Gastrocnemius medialis (tissue), 4 donors: ENCODE results near the gene STK38L. TPM values are rescaled to one million over a fixed set of nuclear protein-coding genes. Genes with fewer than 3 reads are reported as not detected.
A peak's percentile ranks its signal among the peaks of the same experiment; 100 is the strongest.
"Not testable (repeated sequence)": the region's sequence is repeated elsewhere in the genome, so short reads cannot be mapped to it uniquely, and the experiment has no call there.

Experiments
- ATAC-seq, 2 donors: fragments of 150-250 bp; one replicate each; pipeline ENCODE4 v1.9.1; 2016
- DNase-seq, 2 donors: peaks; one replicate each; pipeline ENCODE4 v3.0.0-alpha.2; 2019
- H3K27ac ChIP-seq, 4 donors: fragments of 200-600 bp; sonication (generic); 1 replicate in 1 of 4; 2 replicates in 3 of 4; pipeline ENCODE4 v1.5.1; 2016 to 2018; ENCODE audit warnings: mild to moderate bottlenecking in 2 of 4, moderate library complexity in 1 of 4
- H3K27me3 ChIP-seq, 3 donors: fragments of 200-600 bp; sonication (generic) in 2 of 3; 1 replicate in 1 of 3; 2 replicates in 2 of 3; pipeline versions ENCODE4 v1.5.1 to v1.6.0; 2016 to 2019; ENCODE audit warnings: mild to moderate bottlenecking in 1 of 3, moderate library complexity in 1 of 3
- H3K36me3 ChIP-seq, 2 donors: fragments of 200-600 bp; sonication (generic) in 1 of 2; one replicate each; pipeline ENCODE4 v1.5.1; 2017 to 2018
- H3K4me1 ChIP-seq, 2 donors: fragments of 200-600 bp; sonication (generic) in 1 of 2; one replicate each; pipeline ENCODE4 v1.5.1; 2016 to 2017; ENCODE audit warnings: mild to moderate bottlenecking in 2 of 2
- H3K4me3 ChIP-seq, 4 donors: fragments of 200-600 bp; sonication (generic) in 3 of 4; 1 replicate in 1 of 4; 2 replicates in 3 of 4; pipeline ENCODE4 v1.5.1; 2016 to 2019; ENCODE audit warnings: mild to moderate bottlenecking in 2 of 4
- H3K9me3 ChIP-seq, 3 donors: fragments of 200-600 bp; sonication (generic) in 2 of 3; 1 replicate in 1 of 3; 2 replicates in 2 of 3; pipeline ENCODE4 v1.5.1; 2016 to 2019
- POLR2A ChIP-seq, 2 donors: fragments of 450-650 bp; IDR thresholded peaks; one replicate each; pipeline ENCODE4 v1.6.1; 2017; ENCODE audit warnings: antibody characterized with exemption in 2 of 2, mild to moderate bottlenecking in 2 of 2, moderate library complexity in 2 of 2
- in situ Hi-C, 4 donors: fragments of 200-750 bp; cut with MboI; loops; one replicate each; pipeline versions ENCODE4 v1.15.0 to v1.8.0; 2017; ENCODE audit warnings: low sequenced_read_pairs in 4 of 4
- intact Hi-C: fragments of 100-400 bp; cut with DNase I; formaldehyde crosslinking; loops from one replicate; pipeline ENCODE4 v1.15.1; 2023; ENCODE audit warnings: low total_unique reads
- total RNA-seq, 4 donors: library from RNA; depleted of rRNA; stranded (reverse); fragments of >200 nt; gene quantifications; one replicate each; pipeline versions ENCODE4 v1.1.0 to v1.2.3, GENCODE V29; 2016
- TF ChIP-seq, protein P1 (sequence below), 5 experiments: fragments of 450-650 bp in 3 of 5; fragments of 200-600 bp in 2 of 5; sonication (generic) in 2 of 5; IDR thresholded peaks in 4 of 5; conservative IDR thresholded peaks in 1 of 5; 1 replicate in 4 of 5; 2 replicates in 1 of 5; pipeline ENCODE4 v1.5.1; 2016 to 2019; ENCODE audit warnings: antibody characterized with exemption in 5 of 5, mild to moderate bottlenecking in 3 of 5, moderate library complexity in 3 of 5

The STK38L gene
- total RNA-seq, 4 donors from 2014 or later: 12.9 to 20.0 (median 13.5) TPM

DNA sequence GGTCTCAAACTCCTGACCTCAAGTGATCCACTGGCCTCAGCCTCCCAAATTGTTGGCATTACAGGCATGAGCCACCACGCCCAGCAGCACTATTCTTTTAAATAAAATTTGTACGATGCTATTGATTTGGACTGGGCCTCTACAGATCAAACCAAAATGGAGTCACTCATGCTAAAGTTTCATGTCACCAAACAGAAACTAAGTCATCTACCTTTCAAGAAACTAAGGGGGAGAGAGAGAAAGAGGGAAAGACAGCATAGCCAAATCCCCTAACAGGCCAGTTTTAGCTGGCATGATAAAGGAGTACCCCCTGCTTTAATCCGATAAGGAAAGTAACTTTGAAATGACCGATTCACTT, 23.1 kb upstream of the STK38L start:
- ATAC-seq: no peak
- Histone ChIP-seq H3K9me3 (no peaks in the 10 kb centered on the region), H3K4me1 (no peaks in the 10 kb centered on the region), H3K27ac (no peak overlapping the region), H3K27me3 (no peaks in the 10 kb centered on the region), H3K4me3 (no peak overlapping the region), H3K36me3 (no peaks in the 10 kb centered on the region)
- intact Hi-C loops (no loop called here), in situ Hi-C loops (no loop called here)
- no peak for TF ChIP-seq POLR2A (IDR thresholded peaks at IDR 0.05)
- TF ChIP-seq, protein P1, sequence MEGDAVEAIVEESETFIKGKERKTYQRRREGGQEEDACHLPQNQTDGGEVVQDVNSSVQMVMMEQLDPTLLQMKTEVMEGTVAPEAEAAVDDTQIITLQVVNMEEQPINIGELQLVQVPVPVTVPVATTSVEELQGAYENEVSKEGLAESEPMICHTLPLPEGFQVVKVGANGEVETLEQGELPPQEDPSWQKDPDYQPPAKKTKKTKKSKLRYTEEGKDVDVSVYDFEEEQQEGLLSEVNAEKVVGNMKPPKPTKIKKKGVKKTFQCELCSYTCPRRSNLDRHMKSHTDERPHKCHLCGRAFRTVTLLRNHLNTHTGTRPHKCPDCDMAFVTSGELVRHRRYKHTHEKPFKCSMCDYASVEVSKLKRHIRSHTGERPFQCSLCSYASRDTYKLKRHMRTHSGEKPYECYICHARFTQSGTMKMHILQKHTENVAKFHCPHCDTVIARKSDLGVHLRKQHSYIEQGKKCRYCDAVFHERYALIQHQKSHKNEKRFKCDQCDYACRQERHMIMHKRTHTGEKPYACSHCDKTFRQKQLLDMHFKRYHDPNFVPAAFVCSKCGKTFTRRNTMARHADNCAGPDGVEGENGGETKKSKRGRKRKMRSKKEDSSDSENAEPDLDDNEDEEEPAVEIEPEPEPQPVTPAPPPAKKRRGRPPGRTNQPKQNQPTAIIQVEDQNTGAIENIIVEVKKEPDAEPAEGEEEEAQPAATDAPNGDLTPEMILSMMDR (IDR thresholded peaks at IDR 0.05 in 4 of 5, conservative IDR thresholded peaks at IDR 0.05 in 1 of 5): no peak
- no peak for DNase-seq

DNA sequence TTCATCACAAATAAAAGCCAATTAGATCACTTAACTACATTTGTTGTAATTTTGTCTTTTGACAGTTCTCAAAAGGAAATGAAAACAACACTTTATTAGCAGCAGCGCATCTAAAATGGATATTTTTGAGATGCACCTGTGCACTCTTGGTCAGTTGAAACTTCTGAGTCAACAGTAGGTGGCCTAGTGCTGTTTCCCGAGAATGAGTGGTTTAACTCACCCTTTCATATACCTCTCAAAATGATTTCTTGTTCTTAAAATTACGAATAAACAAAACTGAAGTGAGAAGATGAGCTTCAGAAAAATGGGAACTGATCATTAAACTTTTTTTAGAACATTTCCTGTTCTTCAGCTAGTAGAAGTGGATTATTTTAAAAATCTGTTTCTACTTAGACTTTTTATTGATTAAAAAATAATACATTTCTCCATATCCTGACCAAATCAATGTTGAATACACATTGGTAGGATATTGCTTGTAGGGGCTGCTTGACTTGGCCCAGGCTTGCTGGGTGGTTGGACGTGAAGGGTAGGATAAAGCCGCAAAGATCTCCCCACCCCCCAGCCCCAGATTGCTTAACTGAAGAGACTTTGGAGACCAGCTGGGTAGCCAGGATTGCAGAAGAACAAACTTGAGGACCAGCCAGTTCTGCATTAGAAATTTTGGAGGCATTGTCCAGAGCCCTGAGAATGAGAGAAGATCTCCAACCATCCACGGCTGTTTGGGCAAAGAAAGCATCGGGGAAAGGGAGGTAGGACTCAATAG, 22.3 kb upstream of the STK38L start:
- DNase-seq (no peak), ATAC-seq (no peak)
- H3K9me3 ChIP-seq: no peaks in the 10 kb centered on the region
- H3K4me1 ChIP-seq: peaks cover 0 to 6% of the 10 kb centered on the region in 2 donors
- in situ Hi-C loops: no loop called here
- intact Hi-C loops: no loop called here
- H3K27me3 ChIP-seq: no peaks in the 10 kb centered on the region
- no peak for TF ChIP-seq POLR2A (IDR thresholded peaks at IDR 0.05)
- TF ChIP-seq, protein P1 (IDR thresholded peaks at IDR 0.05 in 4 of 5, conservative IDR thresholded peaks at IDR 0.05 in 1 of 5): no peak
- H3K36me3 ChIP-seq: no peaks in the 10 kb centered on the region
- H3K4me3 ChIP-seq: no peak overlapping the region
- H3K27ac ChIP-seq: no peak overlapping the region

DNA sequence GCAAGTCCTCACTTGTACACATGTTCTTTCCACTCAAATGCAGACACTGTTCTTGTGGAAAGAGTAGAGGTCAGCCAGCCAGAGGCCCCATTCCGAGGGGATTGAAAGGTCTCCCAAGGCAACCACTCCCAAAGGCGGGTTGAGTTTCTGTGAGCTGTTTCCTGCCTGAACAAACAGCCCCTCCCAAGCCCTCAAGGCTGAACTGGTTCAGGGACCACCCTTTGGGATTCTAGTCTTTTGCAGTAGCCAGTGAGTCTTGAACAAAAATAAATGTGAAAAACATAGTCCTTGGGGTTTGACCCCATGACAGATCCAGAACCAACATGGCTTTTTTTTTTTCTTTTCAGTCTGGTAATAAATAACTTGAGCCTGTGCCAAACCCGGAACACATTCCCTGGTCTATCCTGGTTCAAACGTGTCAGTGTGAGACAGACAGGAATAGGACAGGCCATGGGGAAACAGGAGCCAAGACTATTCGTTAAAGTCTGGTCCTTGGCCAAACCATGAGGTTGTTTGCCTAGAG, 17.6 kb upstream of the STK38L start:
- no peaks in the 10 kb centered on the region for H3K27me3 ChIP-seq
- intact Hi-C loops: no loop called here
- in situ Hi-C loops: no loop called here
- no peak for TF ChIP-seq POLR2A (IDR thresholded peaks at IDR 0.05)
- TF ChIP-seq, protein P1 (IDR thresholded peaks at IDR 0.05 in 4 of 5, conservative IDR thresholded peaks at IDR 0.05 in 1 of 5): no peak
- H3K4me1 ChIP-seq: peaks cover 0 to 6% of the 10 kb centered on the region in 2 donors
- no peaks in the 10 kb centered on the region for H3K36me3 ChIP-seq
- ATAC-seq (no peak), DNase-seq (no peak)
- no peak overlapping the region for H3K4me3 ChIP-seq
- no peaks in the 10 kb centered on the region for H3K9me3 ChIP-seq
- peak overlapping the region in 3 of 4 donors; percentile 7 to 56 (median 27) for H3K27ac ChIP-seq

- TF ChIP-seq, protein P1 (IDR thresholded peaks at IDR 0.05 in 4 of 5, conservative IDR thresholded peaks at IDR 0.05 in 1 of 5): no peak
- TF ChIP-seq POLR2A (IDR thresholded peaks at IDR 0.05): no peak
- in situ Hi-C loops (no loop called here), intact Hi-C loops (no loop called here)
These were observed 14.7 kb upstream of the STK38L start for GRCh38 chr12:27229367-27229766.

DNA sequence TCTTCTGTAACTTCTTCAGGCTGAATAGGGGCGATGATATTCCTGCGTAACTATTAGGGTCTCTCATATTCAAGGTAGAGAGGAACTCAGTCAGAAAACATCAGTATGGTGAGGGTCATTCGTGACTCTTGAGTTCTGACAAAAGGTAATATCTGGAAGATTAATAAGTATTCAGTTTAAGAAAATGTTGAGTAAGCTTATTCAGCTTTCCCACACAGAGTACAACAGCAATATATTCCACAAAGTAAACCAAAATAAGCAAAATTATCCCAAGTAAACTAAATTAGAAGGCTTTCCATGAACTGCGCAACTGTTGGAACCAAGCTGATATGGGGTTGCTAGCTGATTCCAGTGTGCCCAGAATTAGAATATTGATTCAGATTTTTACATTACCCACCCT, 12.7 kb upstream of the STK38L start:
- intact Hi-C loops, H3K36me3 ChIP-seq, H3K27ac ChIP-seq, H3K4me1 ChIP-seq, H3K27me3 ChIP-seq, ATAC-seq, H3K9me3 ChIP-seq, H3K4me3 ChIP-seq, in situ Hi-C loops, DNase-seq: not testable (repeated sequence)

More at GRCh38 chr12:27229367-27229766, 14.7 kb upstream of the STK38L start:
- H3K27ac ChIP-seq: no peak overlapping the region
- DNase-seq: no peak
- H3K4me3 ChIP-seq: no peak overlapping the region
- H3K27me3 ChIP-seq: no peaks in the 10 kb centered on the region
- no peaks in the 10 kb centered on the region for H3K36me3 ChIP-seq
- H3K4me1 ChIP-seq: peaks cover 0 to 6% of the 10 kb centered on the region in 2 donors
- no peaks in the 10 kb centered on the region for H3K9me3 ChIP-seq
- no peak for ATAC-seq
